ENCODE measurements around the gene C12orf76. TPM values are rescaled to one million over a fixed set of nuclear protein-coding genes. Genes with fewer than 3 reads are reported as not detected.

C12orf76 gene
- total and polyA plus RNA-seq, 9 of the 15 experiments (the other 6 are each of a cell fraction or from before 2014, with no cell fraction given), result 6.3 to 38.6 (median 12.3) TPM

- TF ChIP-seq PRDM10 (IDR thresholded peaks at IDR 0.05; ENCODE audit: partially characterized antibody) (peak; percentile 100), UBTF (IDR thresholded peaks at IDR 0.05; ENCODE audit: borderline replicate concordance in 1 of 2, low read depth in 2 of 2, low read length in 2 of 2) (0 out of 4 replicates have a peak, but pooled peaks of 1 of the 2 experiments have one; percentile 41), GTF2A2 (tag; IDR thresholded peaks at IDR 0.05) (no peak), NR0B1 (IDR thresholded peaks at IDR 0.05; ENCODE audit: partially characterized antibody) (no peak), CEBPG (CRISPR knock-in tag; IDR thresholded peaks at IDR 0.05) (no peak; the same call in 1 of the 2 replicates), CEBPG (tag; conservative IDR thresholded peaks at IDR 0.05 in 1 of 2, IDR thresholded peaks at IDR 0.05 in 1 of 2) (peak in 1 of 2 experiments; percentile 11; a peak in 1 of 4 replicates), ETS1 (conservative IDR thresholded peaks at IDR 0.05; ENCODE audit: control insufficient read depth, low read depth, low read length) (peak; percentile 68), ZKSCAN8 (CRISPR knock-in tag; IDR thresholded peaks at IDR 0.05) (no peak), RBM17 (IDR thresholded peaks at IDR 0.05; ENCODE audit: borderline replicate concordance, low read depth, low read length) (no peak), MTF1 (CRISPR knock-in tag; IDR thresholded peaks at IDR 0.05; ENCODE audit: borderline replicate concordance) (no peak), NR2F6 (CRISPR knock-in tag; IDR thresholded peaks at IDR 0.05) (no peak), HDAC8 (tag; IDR thresholded peaks at IDR 0.05) (0 out of 2 replicates have a peak, but pooled peaks have one; percentile 22), KDM1A (IDR thresholded peaks at IDR 0.05) (0 out of 4 replicates have a peak, but pooled peaks of 1 of the 2 experiments have one; percentile 20), STAT5A (IDR thresholded peaks at IDR 0.05; ENCODE audit: borderline replicate concordance, low read length) (0 out of 2 replicates have a peak, but pooled peaks have one; percentile 18), NFXL1 (CRISPR knock-in tag; IDR thresholded peaks at IDR 0.05) (no peak), U2AF2 (optimal IDR thresholded peaks at IDR 0.05; ENCODE audit: low read depth, low read length) (no peak), FOXM1 (IDR thresholded peaks at IDR 0.05; ENCODE audit: low read depth) (peak; percentile 98), FOXM1 (CRISPR knock-in tag; IDR thresholded peaks at IDR 0.05; ENCODE audit: low read depth) (no peak)
Observed at GRCh38 chr12:109998904-109999648, 49.2 kb downstream of the C12orf76 start, which contains the start of gene ANKRD13A (continued).

All from K562 (cell line).